ENCODE measurements around the gene SETD1B.

Gene SETD1B

DNA sequence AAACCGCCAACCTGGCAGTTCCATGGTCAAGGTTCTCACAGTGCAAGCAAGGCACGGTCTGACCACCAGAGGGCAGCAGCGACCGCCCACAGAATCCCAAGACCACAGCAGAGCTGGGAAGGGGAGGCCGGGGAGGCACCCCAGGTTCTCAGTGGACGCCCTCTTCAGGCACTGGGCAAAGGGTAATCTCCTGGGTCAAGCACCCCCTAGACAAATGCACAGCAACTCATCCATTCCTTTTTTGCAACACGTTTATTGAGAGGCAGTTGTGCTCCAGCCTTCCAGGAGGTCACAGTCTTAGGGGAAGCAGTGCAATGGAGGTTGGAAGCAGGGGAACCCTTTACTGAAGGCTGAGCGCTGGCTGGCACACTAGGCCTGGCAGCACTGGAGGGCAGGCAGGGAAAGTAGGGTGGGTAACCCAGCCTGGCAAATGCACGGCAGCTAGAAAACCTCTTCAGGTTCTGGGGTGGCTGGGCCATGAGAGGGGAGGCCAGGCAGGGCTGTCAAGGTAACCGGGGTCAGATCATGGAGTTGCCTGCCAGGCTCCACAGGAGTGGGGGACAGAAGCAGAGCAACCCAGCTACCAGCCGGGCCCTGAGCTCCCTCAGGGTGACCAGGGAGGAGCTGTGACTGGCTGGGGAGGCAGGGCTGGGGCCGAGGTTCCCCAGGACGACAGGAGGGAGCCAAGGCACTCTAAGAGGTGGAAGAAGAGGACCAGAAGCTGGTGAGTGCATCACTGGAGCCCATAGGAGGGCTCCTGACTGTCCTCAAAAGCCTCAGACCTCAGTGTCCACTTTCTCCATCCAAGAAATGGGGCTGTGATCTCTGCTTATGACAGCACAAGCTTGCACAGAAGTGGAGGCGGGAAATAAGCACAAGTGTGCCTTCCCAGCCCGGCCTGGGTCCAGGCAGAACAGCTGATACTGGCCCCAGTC, 8.5 kb upstream of the SETD1B start:
- DNase-seq (ENCODE audit: low spot score), result peak; percentile 93

- peak; percentile 83 for DNase-seq (ENCODE audit: low spot score)
Measured at GRCh38 chr12:121796855-121797751, 6.7 kb upstream of the SETD1B start.

DNA sequence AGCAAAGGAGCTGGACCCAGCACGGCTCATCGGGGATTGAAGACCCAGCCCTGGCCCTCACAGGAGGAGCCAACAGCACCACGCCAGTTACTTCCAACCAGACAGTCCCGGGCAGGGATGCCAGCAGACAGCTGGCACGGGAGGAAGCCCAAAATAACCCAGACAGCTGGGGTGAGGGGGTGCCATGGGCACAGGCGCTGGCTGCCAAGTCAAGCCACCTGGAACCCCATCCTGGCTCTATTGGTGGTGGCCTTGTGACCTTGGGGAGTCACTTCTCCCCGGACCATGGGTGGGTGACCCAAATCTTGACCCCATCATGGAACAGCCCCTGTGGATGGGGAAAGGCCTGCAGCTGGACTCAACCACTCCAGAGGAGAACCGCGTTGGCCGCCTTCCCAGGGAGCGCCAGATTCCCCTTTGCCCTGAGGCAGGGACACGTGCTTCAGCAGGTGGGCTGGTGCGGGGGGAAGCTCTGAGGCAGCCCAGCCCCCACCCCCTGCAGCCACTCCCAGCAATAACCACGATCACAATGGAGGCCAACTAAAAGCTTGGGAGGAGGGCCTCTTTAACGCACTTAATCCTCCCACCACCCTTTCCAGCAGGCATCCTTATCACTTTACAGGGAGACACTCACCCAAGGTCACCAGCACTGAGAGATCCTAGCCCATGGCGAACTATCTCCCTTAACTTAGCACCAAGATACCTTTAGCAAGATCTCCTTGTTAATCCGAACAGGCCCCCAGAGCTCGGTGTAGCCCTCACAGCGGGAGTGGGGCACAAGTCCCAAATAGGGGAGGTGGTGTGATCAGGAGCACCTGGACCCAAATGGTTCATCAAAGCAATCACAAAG, 5.6 kb upstream of the SETD1B start:
- DNase-seq (ENCODE audit: low spot score), result peak; percentile 47

DNA sequence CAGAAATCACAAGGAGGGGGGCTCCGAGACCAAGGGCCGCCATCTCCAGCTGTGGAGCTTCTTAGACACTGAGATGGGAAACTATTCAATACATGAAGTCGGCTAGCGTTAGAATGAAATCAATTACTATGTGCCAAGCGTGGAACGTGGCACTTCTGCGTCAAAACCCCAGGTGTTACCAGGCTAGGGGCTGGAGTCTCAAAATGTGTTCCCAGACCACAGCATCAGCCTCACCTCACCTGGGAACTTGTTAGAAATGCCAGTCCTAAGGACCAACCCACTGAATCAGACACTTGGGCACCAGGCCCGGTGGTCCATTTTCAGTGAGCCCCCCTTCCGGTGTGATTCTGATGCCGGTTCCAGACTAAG, 5.0 kb upstream of the SETD1B start:
- DNase-seq (ENCODE audit: low spot score), result no peak

DNA sequence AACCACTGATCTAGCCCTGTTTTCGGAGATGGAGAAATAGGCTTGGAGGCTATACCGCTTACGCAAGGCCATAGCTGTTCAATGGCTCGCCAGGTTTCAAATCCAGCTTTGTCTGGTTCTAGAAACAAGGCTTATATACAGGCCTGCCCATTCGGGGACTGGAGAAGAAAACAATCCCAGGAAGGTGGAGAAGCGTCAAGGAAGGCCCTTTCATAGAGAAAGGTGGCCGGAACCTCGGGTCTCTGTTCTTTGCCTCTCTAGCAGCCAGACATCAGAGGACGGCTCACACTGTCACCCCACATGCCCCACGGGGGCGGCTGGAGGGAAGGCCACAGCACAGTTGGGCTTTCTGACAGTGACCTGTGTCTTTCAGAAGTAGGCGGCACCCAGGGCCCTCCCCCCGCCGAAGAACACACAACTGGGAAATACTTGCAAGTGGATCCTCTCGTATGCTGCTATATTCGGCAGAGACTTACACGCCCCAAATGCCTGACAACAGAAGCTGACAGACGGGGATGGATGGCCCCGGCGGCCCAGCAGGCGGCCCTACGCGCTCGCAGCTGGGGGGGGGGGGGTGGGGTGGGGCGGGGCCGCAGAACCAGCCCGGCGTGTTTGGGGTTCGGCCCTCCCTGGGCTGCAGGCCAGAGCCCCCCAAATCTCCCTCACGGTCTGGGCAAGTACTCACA, 4.5 kb upstream of the SETD1B start:
- DNase-seq (ENCODE audit: low spot score), result peak; percentile 83

DNA sequence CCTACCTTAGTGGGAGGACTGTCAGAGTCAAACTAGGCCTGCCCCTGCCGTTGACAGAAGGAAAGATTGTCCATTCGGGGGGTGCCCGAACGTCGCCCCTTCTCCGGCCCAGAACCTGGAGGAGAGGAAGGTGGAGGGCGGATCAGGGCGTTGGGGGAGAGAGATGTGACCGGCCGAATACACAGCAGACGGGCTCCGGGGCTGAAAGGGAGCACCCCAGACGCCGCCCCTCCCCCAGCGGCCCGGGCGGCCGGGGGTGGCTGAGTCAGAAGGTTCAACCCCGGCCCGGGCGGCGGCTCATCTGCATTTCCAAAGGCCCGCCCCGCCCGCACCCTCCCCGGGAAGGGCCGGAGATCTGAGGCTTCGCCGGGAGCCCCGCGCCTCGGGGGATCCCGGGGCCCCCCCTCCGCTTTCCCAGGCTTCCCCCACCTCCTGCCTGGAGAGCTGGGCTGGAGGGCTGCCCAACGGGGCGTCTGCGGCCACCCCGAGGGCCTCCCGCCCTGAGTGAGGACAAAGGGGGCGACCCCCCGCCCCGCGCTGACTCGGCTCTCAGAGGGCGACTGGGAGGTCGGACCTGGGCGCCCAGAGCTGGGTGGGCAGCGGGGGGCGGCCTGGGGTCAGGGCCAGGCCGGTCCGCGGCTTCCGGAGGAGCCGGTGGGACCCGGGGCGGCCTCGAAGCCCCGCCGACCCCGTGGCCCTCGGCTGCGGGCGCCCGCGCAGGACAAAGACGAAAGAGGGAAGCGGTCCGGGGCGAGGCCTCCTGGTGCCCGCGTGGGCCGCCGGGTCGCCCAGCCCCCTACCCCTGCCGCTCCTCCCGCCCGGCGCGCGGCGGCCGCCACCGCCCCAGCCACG, 3.7 kb upstream of the SETD1B start:
- DNase-seq (ENCODE audit: low spot score), result peak; percentile 63

DNA sequence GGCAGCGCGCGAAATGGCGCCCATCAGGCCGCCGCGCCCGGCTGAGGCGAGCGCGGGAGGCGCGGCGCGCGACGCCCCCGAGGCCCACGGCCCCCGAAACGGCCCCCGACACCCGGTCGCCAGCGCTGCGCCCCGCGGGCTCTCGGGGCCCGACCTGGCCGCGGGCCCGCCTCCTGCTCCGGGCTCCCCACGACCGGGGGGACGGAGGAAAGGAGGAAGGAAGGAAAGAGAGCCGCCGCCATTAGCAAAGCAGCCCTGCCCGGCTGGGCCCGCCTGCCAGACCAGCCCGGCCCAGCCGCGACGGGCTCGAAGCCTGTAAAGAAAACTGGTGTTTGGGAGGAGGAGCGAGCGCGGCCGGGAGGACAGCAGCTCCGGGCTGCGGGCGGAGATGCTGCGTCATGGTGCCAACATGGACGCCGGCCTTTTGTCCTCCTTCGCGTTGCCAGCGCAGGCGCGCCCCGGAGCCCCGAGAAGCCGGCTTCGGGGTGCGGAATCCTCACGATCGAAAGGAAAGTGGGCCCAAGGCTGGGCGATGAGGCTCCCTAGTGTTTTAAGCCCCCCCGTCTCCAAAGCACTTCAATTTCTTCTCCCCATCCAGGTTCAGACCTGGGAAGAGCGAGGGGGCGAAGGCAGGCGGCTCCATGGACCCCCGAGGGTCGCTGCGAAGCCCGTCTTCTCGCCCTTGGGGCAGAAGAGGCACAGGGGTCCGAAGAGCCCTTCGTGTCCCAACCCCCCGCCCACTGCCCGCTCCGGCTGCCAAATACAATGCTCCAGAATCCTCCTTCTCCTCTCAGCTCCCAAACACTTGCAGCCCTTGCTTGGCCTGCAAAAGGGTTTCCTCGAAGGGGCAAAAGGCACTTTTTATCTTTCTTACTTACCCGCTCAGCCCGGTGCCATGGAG, 2.9 kb upstream of the SETD1B start:
- peak; percentile 70 for DNase-seq (ENCODE audit: low spot score)

DNA sequence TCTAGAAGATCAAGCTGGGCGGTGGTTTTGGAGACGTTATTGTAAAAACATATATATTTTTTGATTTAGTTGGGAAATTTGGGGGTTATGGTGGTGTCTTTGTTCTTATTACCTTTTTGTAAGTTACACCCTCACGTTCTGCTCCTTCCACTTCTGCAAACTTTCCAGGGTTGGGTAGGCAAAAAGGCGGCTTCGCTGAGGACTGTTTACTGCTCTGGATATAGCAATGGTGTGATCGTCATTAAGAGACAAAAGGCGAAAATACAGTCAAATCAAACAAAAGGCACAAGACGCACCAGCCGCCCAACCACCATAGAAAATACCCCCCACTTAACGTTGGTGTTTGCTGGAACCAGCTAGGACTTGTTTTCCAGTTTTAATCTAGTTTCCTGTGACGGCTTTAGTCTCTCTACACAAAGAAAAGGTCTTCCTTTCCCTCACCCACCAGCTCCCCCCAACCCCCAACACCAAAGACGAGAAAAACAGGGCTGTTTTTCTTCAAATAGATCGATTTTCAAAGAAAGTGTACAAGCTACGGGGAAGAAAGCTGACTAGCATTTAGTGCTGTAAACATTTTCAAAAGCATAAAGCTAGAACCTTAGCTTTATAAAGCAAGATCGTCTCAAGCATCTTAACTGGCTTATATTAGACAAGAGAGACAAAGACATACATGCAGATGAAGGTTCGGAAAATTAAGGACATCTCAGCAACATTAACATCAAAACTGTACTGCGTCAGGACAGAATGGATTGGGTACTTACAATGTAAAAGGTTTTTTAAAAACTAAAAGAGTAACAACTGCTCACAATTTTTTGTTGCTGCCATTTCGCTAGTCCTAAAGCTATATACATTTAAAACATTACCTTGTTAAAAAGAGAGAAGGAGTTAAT, 2.0 kb upstream of the SETD1B start:
- DNase-seq (ENCODE audit: low spot score), result no peak

DNA sequence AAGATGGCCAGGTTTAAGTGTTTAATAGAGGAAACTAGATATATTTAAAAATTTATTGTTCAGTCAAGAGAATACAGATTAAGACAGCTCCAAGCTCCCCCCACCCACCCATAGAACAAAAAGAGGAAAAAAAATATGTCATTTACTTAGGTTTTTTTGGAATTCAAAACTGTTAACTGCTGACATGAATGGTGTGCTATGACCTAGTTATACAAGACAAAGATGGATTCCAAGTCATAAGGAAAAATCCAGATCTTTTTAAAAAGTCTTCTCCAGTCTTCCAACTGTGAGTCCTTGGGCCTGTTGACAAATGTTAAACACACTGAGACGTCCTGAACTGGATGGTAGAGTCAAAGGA, 1.3 kb upstream of the SETD1B start:
- DNase-seq (ENCODE audit: low spot score), result no peak

DNA sequence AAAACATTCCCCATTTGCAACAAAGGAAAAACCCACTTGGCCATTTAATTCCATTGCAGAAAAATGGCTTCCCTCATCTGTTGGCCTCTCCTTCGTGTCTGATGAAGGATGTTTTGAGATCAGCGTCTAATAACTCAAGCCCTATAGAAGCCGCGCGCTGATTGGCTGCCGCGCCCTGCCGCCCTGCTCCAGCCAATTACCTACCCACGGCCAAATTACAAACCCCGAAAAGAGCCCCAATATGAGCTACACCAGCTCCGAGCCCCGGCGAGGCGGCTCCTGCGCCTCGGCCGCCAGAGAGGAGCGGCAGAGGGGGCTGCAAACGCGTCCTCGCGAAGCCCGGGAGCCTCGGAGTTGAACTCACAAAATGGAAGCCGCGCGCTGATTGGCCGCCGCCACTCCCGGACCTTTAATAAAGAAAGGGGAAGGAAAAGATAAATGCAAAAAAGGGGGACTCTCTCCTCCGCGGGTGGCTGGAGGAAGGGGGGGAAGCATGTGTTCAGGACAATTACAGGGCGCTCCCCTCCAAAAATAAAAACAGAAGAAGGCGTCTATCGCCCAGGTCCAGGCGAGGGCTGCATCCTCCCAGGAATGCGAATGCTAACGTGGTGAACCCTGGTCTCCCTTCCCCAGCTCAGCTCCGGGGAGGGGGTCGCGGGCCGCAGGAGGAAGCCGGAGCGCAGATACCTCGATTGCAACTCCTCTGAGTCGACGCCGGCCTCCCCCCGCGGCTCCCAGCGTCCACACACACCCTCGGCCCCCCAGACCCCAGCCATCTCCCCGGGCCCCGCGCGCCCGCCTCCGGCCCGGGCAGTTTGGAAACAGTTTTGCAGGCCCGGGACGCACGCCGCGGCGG, 738 bp upstream of the SETD1B start:
- peak; percentile 98 for DNase-seq (ENCODE audit: low spot score)

DNA sequence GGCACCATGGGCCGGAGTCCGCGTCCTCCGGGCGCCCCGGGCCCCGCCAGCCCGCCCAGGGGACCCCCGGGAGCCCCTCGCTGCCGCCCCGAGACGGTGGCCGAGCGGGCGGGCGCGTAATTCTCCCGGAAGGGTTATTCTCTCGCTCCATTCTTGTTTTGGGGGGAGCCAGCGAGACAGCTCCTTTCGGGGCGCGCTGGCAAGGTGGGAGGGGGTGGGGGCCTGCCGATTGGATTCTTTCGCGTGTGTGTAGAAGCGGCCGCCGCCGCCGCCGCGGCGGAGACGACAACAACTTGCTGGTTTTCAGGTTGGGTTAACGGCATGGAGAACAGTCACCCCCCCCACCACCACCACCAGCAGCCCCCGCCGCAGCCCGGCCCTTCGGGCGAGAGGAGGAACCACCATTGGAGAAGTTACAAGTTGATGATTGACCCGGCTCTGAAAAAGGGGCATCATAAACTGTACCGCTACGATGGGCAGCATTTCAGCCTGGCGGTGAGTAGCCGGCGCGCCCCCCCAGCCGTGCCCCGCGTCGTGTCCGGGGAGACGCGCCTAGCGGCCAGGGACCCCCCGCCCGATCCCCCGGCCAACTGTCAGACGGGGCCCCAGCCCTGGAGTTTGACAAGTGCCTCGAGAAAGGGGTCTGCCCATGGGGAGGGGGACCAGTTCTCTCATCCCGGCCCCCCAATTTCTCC, 755 bp downstream of the SETD1B start:
- DNase-seq (ENCODE audit: low spot score), result no peak

GRCh38 chr12:121805171-121806008, 1.6 kb downstream of the SETD1B start:
- DNase-seq (ENCODE audit: low spot score), result no peak

- no peak for DNase-seq (ENCODE audit: low spot score)
Measured at GRCh38 chr12:121806009-121806545, 2.3 kb downstream of the SETD1B start.

- peak; percentile 75 for DNase-seq (ENCODE audit: low spot score)
Measured at GRCh38 chr12:121806546-121807423, 3.0 kb downstream of the SETD1B start.

Data from cerebellar cortex (tissue), 1 donor.